Immature natural killer cell (primary cell): ENCODE measurements around the gene CRYGD. TPM values are rescaled to one million over a fixed set of nuclear protein-coding genes. Genes with fewer than 3 reads are reported as not detected.
A peak's percentile ranks its signal among the peaks of the same experiment; 100 is the strongest.
"Not testable (repeated sequence)": the region's sequence is repeated elsewhere in the genome, so short reads cannot be mapped to it uniquely, and the experiment has no call there.

Source experiments
- DNase-seq, 3 donors: peaks; one replicate each; pipeline ENCODE4 v3.0.0; 2022; ENCODE audit warnings: mixed read lengths in 1 of 3
- H3K27ac Mint-ChIP-seq, 6 donors: one replicate each; pipeline ENCODE4 v1.8.0; 2020; ENCODE audit warnings: mixed read lengths in 6 of 6, mild to moderate bottlenecking in 5 of 6, inconsistent platforms in 4 of 6, moderate library complexity in 3 of 6
- H3K27me3 Mint-ChIP-seq, 3 donors: one replicate each; pipeline ENCODE4 v1.8.0; 2020 to 2021; ENCODE audit warnings: low read depth in 3 of 3, mild to moderate bottlenecking in 3 of 3, mixed read lengths in 3 of 3, moderate library complexity in 3 of 3, inconsistent platforms in 1 of 3
- H3K36me3 Mint-ChIP-seq, 3 donors: one replicate each; pipeline ENCODE4 v1.8.0; 2020; ENCODE audit warnings: mixed read lengths in 3 of 3, inconsistent platforms in 2 of 3, mild to moderate bottlenecking in 2 of 3
- H3K4me1 Mint-ChIP-seq, 2 donors: one replicate each; pipeline ENCODE4 v1.8.0; 2020; ENCODE audit warnings: inconsistent platforms in 2 of 2, mild to moderate bottlenecking in 2 of 2, mixed read lengths in 2 of 2, moderate library complexity in 1 of 2
- H3K4me3 Mint-ChIP-seq, 5 donors: one replicate each; pipeline ENCODE4 v1.8.0; 2020; ENCODE audit warnings: mild to moderate bottlenecking in 5 of 5, mixed read lengths in 5 of 5, inconsistent platforms in 3 of 5, moderate library complexity in 3 of 5
- H3K9me3 Mint-ChIP-seq, 6 donors: one replicate each; pipeline ENCODE4 v1.8.0; 2020; ENCODE audit warnings: mild to moderate bottlenecking in 6 of 6, mixed read lengths in 6 of 6, inconsistent platforms in 4 of 6, moderate library complexity in 3 of 6
- polyA plus RNA-seq, 3 donors: library from polyadenylated mRNA; unstranded; fragments of 300-500 nt; fragmentation: Illumina TruSeq; gene quantifications; one replicate each; pipeline ENCODE4 v1.2.3, GENCODE V29; 2021

Gene CRYGD
- polyA plus RNA-seq, 3 donors from 2014 or later, result not detected

GRCh38 chr2:208142240-208142924 is 18.1 kb upstream of the CRYGD start:
- H3K4me3 Mint-ChIP-seq, result no peak overlapping the region
- H3K27ac Mint-ChIP-seq, result no peak overlapping the region
- no peaks in the 10 kb centered on the region for H3K27me3 Mint-ChIP-seq
- H3K4me1 Mint-ChIP-seq, result no peaks in the 10 kb centered on the region
- no peak for DNase-seq
- no peaks in the 10 kb centered on the region for H3K9me3 Mint-ChIP-seq
- H3K36me3 Mint-ChIP-seq, result no peaks in the 10 kb centered on the region

GRCh38 chr2:208139447-208139846 is 15.1 kb upstream of the CRYGD start:
- no peaks in the 10 kb centered on the region for H3K27me3 Mint-ChIP-seq
- H3K4me1 Mint-ChIP-seq, result peaks cover 12 to 27% of the 10 kb centered on the region in 2 donors
- H3K36me3 Mint-ChIP-seq, result no peaks in the 10 kb centered on the region
- H3K4me3 Mint-ChIP-seq, result no peak overlapping the region
- DNase-seq, result no peak
- no peak overlapping the region for H3K27ac Mint-ChIP-seq
- H3K9me3 Mint-ChIP-seq, result no peaks in the 10 kb centered on the region

- H3K36me3 Mint-ChIP-seq, result not testable (repeated sequence)
Measured at GRCh38 chr2:208138334-208138733, 14.0 kb upstream of the CRYGD start.

GRCh38 chr2:208136716-208137094 is 12.4 kb upstream of the CRYGD start:
- no peaks in the 10 kb centered on the region for H3K9me3 Mint-ChIP-seq
- H3K36me3 Mint-ChIP-seq, result no peaks in the 10 kb centered on the region
- peaks cover 0 to 1% (median 0%) of the 10 kb centered on the region in 3 donors for H3K27me3 Mint-ChIP-seq
- H3K4me3 Mint-ChIP-seq, result no peak overlapping the region
- no peak for DNase-seq
- H3K4me1 Mint-ChIP-seq, result peaks cover 15 to 30% of the 10 kb centered on the region in 2 donors
- H3K27ac Mint-ChIP-seq, result peak overlapping the region in 1 of 6 donors; percentile 9

More at GRCh38 chr2:208138334-208138733, 14.0 kb upstream of the CRYGD start:
- H3K4me3 Mint-ChIP-seq, DNase-seq, H3K9me3 Mint-ChIP-seq, H3K27me3 Mint-ChIP-seq, H3K27ac Mint-ChIP-seq: not testable (repeated sequence)
- peaks cover 15 to 30% of the 10 kb centered on the region in 2 donors for H3K4me1 Mint-ChIP-seq

GRCh38 chr2:208135794-208136715 is 11.7 kb upstream of the CRYGD start:
- no peaks in the 10 kb centered on the region for H3K36me3 Mint-ChIP-seq
- no peak overlapping the region for H3K4me3 Mint-ChIP-seq
- H3K27me3 Mint-ChIP-seq, result peaks cover 0 to 1% (median 0%) of the 10 kb centered on the region in 3 donors
- DNase-seq, result no peak
- H3K4me1 Mint-ChIP-seq, result peaks cover 15 to 30% of the 10 kb centered on the region in 2 donors
- no peaks in the 10 kb centered on the region for H3K9me3 Mint-ChIP-seq
- H3K27ac Mint-ChIP-seq, result peak overlapping the region in 2 of 6 donors; percentile 34 to 58

GRCh38 chr2:208134928-208135586 is 10.7 kb upstream of the CRYGD start:
- Mint-ChIP-seq H3K27me3 (peaks cover 0 to 1% (median 0%) of the 10 kb centered on the region in 3 donors), H3K9me3 (no peaks in the 10 kb centered on the region), H3K4me1 (peaks cover 15 to 30% of the 10 kb centered on the region in 2 donors), H3K27ac (peak overlapping the region in 5 of 6 donors; percentile 34 to 64 (median 41)), H3K36me3 (no peaks in the 10 kb centered on the region), H3K4me3 (peak overlapping the region; percentile 32 to 65 (median 51))
- DNase-seq, result peak; percentile 17 to 32 (median 17)

- Mint-ChIP-seq H3K4me1 (peaks cover 14 to 16% of the 10 kb centered on the region in 2 donors), H3K9me3 (no peaks in the 10 kb centered on the region), H3K27ac (no peak overlapping the region), H3K36me3 (no peaks in the 10 kb centered on the region), H3K27me3 (peaks cover 1 to 5% (median 4%) of the 10 kb centered on the region in 3 donors), H3K4me3 (no peak overlapping the region)
- DNase-seq, result no peak
Measured at GRCh38 chr2:208130712-208131110, 6.4 kb upstream of the CRYGD start.

- Mint-ChIP-seq H3K4me3 (no peak within 1 kb of the TSS), H3K36me3 (no peaks in the 10 kb centered on the region), H3K4me1 (peaks cover 7 to 9% of the 10 kb centered on the region in 2 donors), H3K27ac (no peak within 1 kb of the TSS), H3K9me3 (no peaks in the 10 kb centered on the region), H3K27me3 (peaks cover 1 to 11% (median 6%) of the 10 kb centered on the region in 3 donors)
- no peak for DNase-seq
Measured at GRCh38 chr2:208129744-208130711, 5.7 kb upstream of the CRYGD start, which contains the start of gene CRYGC. Gene CRYGC, minus strand, starts transcription at chr2:208129828. Its CDS starts 36 bp downstream, at chr2:208129792.

- peaks cover 5 to 14% (median 7%) of the 10 kb centered on the region in 3 donors for H3K27me3 Mint-ChIP-seq
- H3K4me3 Mint-ChIP-seq, result no peak overlapping the region
- no peak overlapping the region for H3K27ac Mint-ChIP-seq
- peaks cover 8 to 11% of the 10 kb centered on the region in 2 donors for H3K4me1 Mint-ChIP-seq
- no peaks in the 10 kb centered on the region for H3K9me3 Mint-ChIP-seq
- no peak for DNase-seq
- no peaks in the 10 kb centered on the region for H3K36me3 Mint-ChIP-seq
Measured at GRCh38 chr2:208128136-208128535, 3.8 kb upstream of the CRYGD start.

GRCh38 chr2:208127090-208127489 is 2.8 kb upstream of the CRYGD start:
- Mint-ChIP-seq H3K9me3 (no peaks in the 10 kb centered on the region), H3K4me1 (peaks cover 8 to 11% of the 10 kb centered on the region in 2 donors), H3K27ac (no peak overlapping the region), H3K4me3 (no peak overlapping the region), H3K36me3 (no peaks in the 10 kb centered on the region), H3K27me3 (peaks cover 3 to 14% (median 7%) of the 10 kb centered on the region in 3 donors)
- no peak for DNase-seq

GRCh38 chr2:208125251-208125650 is 927 bp upstream of the CRYGD start:
- Mint-ChIP-seq H3K9me3 (no peaks in the 10 kb centered on the region), H3K4me3 (no peak overlapping the region), H3K27me3 (peaks cover 5 to 14% (median 7%) of the 10 kb centered on the region in 3 donors), H3K36me3 (no peaks in the 10 kb centered on the region), H3K4me1 (peaks cover 8 to 11% of the 10 kb centered on the region in 2 donors), H3K27ac (no peak overlapping the region)
- DNase-seq, result no peak

- H3K4me3 Mint-ChIP-seq, result no peak overlapping the region
- H3K9me3 Mint-ChIP-seq, result no peaks in the 10 kb centered on the region
- H3K27ac Mint-ChIP-seq, result no peak overlapping the region
- H3K27me3 Mint-ChIP-seq, result peaks cover 5 to 13% (median 9%) of the 10 kb centered on the region in 3 donors
- no peaks in the 10 kb centered on the region for H3K36me3 Mint-ChIP-seq
- no peak for DNase-seq
- peaks cover 8 to 11% of the 10 kb centered on the region in 2 donors for H3K4me1 Mint-ChIP-seq
Measured at GRCh38 chr2:208122248-208122647, 2.1 kb downstream of the CRYGD start.

- H3K27ac Mint-ChIP-seq, result no peak overlapping the region
- no peaks in the 10 kb centered on the region for H3K36me3 Mint-ChIP-seq
- no peaks in the 10 kb centered on the region for H3K9me3 Mint-ChIP-seq
- peaks cover 0 to 3% (median 2%) of the 10 kb centered on the region in 3 donors for H3K27me3 Mint-ChIP-seq
- DNase-seq, result no peak
- H3K4me3 Mint-ChIP-seq, result no peak overlapping the region
- peaks cover 3% of the 10 kb centered on the region in 2 donors for H3K4me1 Mint-ChIP-seq
Measured at GRCh38 chr2:208118918-208119317, 5.4 kb downstream of the CRYGD start.
